NCI-H510A (cell line): ENCODE results near the gene SH3BP5.

Experiments
- DNase-seq: peaks from one replicate; lab custom pipeline; 2025; lab: John Stamatoyannopoulos, UW

The SH3BP5 gene

DNA sequence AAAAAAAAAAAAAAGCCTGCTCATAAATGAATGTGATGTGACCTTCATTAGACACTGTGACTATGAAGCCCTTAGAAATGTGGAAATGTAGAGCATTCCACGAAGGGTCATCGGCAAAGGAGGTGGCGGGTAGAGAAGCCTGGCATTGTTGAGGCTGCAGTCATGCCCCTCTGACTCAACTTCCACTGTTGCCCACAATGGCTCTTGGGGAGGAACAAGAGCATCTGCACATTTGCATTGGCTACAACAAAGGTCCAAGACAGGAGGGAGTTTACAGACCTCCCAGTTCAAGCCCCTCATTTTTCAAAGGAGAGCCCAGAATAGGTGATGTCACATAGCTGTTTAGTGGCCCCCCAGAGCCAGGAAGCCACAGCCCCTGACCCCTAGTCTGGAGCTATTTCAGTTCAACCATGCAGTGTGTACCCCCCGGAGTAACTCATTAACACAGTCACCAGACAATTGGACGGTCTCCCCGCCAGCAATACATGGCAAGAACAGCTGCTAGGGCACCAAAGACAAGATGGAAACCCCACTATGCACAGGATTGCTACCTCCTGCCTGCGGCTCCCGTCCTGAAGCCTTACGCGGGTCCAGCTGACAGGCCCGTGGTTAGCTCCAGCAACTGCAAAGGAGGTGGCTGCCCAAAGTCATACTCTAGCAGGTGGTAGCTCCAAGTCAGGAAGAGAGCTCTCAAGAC is 56.2 kb downstream of the SH3BP5 start:
- no peak for DNase-seq

DNA sequence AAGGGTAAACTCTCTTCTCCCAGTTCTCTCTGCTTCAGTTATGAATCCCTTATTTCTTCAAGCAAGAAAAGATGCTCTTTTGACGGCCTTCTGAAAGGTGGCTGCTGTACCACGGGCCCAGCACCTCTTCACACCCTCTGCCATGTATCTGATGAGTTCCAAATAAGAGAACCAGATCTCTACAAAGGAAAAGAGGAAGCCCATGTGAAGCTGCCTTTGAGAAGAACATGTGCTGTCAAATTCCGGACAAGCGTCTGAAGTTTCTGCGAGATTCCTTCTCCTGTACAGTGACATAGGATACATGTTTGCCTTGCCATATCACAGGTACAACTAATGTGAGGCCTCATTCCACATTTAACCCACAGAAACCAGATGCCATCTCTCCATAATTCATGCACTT is 59.2 kb downstream of the SH3BP5 start:
- no peak for DNase-seq

DNA sequence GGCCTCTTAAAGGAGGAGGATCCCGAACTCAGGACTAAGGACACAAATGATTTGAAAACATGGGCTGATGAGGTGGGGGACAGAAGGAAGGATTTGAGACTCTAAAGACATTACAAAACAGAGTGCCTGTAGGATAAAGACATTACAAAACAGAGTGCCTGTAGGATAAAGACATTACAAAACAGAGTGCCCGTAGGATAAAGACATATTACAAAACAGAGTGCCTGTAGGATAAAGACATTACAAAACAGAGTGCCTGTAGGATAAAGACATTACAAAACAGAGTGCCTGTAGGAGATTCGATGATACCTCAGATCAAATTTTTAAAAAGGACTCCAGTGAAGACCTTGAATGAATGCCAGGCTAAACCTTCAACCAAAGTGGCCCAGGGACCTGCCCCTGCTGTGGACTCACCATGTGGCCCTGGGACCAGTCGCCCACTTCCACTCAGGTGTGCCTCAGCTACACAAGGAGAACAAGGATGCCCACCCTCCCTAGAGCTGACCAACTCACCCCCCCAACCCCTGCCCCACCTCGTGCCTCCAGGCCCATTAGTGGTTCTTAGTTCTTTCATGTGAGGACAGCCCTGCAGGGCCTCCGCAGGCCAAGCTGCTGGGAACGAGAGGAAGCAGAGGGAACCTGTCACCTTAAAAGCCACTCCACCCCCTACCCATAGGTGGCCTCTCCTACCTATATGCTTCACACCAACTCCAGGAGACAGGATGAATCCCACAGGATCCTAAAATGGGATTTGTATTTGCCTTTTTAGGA is 59.8 kb downstream of the SH3BP5 start:
- DNase-seq, result no peak

DNA sequence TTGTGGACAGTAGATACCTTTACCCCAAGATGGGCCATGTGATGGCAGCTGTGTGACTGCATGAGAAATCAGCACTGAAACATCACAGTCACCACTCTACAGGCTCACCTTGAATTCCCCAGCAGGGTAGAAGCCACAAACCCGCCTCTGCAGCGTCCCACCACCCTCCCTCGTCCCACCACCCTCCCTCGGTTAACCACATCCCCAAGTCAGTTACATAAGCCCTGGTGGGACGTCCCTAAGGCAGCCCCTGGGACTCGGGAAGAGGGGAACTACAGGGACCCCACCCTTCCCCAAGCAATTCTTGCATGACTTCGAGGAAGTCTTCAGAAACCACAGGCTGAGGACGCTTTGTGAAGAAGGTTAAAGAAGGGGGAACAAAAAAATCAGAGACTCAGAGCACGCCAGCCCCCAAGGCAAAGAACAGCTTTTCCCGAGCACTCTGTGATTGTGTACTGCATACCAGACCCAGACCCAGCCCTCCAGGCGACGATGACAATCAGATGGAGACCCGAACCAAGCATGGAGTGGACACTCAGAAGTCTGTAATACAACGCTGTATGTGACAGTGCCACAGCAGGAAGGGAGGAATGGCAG is 60.5 kb downstream of the SH3BP5 start:
- no peak for DNase-seq

DNA sequence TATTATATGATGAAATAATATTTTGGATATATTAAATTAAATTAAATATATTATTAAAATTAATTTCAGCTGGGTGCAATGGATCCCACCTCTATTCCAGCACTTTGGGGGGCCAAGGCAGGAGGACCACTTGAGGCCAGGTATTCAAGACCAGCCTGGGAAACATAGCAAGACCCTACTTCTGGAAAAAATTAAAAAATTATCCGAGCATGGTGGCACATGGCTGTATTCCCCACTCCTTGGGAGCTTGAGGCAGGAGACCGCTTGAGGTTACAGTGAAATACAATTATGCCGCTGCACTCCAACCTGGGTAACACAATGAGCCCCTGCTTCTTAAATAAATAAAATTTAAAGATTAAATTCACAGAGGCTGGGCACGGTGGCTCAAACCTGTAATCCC is 61.4 kb downstream of the SH3BP5 start:
- no peak for DNase-seq

DNA sequence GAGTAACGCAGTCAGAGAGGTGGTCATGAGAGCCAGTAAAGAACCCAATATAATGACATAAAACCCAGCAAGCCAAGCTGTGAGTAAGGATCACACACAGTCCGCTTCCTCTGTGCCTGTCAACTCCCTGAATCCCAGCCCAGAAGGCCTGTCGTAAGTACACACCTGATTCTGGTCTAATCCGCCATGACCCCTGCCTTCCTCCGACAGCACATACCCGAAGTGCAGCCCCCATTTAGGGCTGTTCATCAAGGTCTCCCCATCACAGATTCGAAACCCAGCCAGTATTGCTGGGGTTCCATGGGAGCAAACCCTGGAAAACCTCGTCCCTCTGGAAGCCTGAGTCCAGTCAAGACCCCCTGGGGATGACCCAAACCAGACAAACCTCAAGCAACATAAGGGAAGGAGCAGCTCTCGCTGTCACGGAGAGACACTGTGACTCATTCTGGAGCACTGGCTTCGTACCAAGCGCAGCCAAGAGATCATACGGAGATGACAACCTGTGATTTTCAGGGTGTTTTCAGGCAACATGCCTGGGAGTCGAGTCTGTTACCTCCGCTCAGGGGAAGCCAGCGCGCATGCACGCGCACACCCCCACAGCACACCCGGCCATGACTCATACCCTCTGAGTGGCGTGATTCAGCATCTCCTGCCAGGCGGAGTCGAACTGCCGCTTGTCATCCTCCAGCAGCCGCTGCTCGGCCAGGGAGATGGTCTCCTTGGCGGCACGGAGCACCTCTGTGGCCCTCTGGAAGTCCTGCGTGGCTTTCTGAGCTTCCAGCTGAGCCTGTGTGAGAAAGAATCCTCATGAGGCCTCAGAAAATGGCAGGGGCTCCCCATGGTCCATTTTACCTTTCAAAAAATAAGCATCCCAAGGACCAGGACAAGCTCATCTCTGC is 63.0 kb downstream of the SH3BP5 start:
- no peak for DNase-seq

DNA sequence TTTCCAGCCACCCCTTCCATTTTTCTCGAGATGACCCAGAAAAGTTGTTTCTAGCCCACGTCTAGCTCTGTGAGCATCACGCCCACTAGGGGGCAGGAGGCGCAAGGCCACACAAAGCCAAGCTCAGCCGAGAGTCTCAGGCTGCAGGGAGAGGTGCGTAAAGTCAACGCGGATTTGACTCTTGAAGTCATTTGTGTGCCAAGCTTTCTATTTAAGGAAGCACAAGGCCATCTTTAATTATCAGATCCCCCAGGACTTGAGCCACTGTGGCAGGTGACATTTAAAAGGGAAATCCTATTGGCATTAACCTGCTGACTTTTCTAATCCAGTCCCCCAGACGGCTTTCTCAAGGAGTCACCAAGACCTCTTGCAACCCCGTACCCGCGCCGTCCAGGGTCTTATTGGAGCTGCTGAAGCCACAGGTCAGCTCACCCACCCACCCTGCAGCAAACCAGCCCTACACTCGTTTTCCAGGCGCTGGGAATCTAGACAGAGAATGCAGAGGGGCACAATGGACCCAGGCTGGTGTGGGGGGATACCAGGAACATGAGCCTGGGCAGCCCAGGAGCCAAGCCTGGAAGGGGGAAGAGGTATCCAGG is 64.3 kb downstream of the SH3BP5 start:
- DNase-seq, result peak; percentile 72

DNA sequence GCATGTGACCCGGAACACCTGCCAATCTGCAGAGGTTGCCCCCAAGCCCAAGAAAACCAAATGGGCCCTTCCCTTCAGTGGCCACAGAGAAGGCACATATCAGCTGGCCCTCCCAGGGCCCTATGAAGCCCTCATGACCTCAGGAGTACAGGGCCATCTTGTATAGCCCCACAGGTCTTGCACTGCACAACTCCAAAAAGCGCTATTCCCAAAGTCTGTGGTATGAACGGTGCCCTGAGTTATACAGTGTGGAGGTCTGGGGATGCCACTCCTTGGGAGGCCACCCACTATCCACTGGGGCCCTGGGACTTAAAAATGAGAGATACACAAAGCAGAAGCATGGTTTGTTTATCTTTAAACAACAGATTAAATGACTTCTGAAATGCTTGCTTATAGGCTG is 64.9 kb downstream of the SH3BP5 start:
- no peak for DNase-seq

DNA sequence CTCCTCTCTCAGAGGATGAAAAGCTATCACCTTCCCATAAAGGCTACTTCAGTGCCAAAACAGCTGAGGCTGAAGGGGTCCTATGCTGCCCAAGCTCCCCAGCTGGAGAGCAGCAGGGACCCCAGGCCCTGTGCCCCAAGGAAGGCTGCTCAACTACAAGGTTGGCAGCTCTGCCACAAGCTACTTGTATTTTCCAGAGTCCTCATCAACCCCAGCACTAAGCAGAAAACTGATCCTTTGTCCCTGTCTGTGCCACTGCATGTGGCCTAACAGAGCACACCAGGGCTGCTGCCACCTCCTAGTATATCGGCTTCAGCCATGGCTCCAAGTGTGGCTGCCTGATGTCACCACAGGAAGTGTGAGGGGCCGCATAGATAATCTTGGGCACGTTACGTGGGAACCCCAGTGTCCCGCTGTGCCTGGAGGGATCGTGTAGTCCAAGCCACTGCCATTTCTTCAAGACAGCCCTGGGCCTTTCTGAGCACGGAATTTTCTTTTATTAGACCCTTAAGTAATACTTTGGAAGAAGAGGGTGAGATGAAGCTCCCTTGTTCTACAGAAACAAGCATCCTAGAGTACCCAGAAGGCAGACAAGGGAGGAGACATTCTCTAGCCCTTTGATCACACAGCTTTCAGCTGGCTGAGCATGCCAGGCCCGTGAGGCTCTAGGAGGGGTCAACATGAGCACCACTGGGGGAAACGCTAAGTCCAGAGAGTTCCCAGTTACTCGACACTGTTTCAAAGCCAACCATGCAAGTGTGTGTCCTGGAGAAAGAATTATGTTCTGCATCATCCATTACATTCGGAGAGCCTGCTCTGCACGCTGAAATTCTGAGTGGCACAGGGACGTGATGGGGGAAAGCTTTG is 65.6 kb downstream of the SH3BP5 start:
- no peak for DNase-seq

DNA sequence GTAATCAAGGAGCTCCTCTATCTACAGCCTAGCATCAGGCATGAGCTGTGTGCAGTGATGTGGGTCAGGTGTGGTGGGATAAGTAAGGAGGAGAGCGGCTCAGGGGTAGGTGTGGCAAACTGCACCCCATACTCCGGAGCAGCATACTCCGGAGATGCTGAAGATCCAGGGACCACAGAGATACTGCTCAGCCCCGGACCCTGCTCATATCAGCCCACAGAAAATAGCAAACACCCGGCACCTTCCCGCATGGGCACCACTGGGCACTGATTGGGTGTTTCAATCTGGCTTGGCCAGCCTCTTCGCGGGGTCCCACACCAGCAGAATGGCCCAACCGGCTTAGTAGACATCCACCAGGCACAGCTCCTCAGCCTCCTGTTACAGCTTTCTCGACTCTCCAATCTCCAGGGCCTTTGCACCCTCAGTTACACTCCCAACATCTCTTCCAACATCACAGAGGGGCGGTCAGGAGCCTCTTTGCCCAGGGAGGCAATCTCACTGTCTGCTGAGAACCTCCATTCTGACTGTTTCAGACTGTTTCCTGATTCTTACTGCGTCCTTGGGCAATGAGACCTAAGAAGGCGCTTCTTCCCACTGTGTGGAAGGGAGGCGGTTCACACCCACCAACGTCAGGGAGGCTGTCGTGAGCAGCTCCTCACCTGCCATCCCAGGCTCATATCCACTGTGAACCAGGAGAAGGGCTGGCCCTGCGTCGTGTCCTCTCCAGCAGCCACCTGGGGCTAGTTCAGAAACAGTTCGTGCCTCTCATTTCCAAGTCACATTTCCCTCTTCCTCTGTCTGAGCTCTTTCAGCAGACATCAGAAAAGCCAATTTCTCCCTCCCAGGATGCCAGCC is 66.5 kb downstream of the SH3BP5 start:
- no peak for DNase-seq

DNA sequence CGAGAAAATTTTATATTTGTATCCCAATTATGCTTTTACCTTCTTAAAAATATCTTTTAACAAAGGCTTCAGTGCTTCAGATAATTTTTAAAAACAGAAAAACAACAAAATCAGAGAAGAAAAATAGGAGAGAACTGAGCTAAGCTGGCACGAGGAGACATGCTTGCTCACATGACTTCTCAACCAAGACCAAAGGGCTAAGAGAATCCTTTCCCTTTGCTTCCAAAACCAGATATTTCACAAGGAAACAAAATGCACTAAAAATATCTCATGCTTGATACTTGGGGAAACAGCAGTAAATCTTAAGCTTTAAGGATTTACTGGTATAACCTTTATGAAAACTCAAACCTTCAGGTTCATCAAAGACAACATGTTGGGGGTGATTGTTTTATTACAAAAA is 67.9 kb downstream of the SH3BP5 start:
- no peak for DNase-seq

DNA sequence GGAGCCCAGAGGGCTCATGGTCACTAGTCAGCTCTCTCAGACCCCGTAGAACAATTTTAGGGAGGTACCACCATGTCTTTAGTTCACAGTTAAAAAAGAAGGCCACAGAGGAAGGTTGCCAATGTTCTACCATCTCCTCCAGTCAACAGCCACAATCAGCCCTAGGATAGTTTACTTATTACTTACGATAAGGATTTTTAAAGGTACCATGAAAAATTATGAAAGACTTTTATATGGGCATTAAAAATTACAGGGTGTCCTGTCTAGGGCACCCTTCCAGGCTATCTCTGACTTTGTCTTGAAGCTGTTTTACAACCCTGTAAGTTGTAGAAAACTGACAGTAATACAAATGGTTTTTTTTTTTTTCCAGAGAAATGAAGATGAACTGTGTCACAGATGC is 68.5 kb downstream of the SH3BP5 start:
- no peak for DNase-seq

DNA sequence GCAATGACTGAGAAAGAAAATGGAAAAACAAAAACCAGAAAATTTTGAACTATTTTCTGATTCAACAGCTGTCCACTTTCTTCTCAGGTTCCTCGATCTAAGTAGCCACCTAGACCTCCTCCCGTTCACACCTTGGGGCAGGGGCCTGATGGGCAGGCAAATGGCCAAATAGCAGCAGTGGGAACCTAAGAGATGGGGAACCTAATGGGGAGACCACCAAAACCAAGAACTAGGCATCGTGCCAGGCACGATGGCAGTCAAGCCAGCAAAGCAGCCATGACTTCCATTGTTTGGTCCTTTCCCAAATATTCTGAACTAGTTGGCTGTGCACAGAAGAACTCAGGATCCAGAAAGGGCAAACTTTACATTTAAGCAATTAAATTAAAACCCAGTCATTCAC is 69.3 kb downstream of the SH3BP5 start:
- no peak for DNase-seq

DNA sequence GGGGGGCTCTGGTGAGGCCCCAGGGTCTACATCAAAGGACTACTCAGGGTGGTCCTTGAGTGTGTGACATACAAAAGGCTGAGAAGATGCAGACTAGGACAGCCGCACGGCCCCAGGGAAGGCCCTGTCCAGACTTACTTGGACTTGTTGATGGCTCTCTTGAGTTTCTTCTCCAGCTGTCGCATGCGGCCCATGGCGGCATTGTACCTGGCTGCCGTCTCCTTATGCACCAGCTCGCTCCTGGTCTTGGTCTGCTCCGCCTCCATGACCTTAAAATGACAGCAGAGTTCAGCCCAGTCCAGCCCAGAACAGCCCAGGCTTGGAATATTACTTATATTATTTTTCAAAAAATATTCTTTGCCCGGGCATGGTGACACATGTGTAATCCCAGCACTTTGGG is 70.4 kb downstream of the SH3BP5 start:
- no peak for DNase-seq

DNA sequence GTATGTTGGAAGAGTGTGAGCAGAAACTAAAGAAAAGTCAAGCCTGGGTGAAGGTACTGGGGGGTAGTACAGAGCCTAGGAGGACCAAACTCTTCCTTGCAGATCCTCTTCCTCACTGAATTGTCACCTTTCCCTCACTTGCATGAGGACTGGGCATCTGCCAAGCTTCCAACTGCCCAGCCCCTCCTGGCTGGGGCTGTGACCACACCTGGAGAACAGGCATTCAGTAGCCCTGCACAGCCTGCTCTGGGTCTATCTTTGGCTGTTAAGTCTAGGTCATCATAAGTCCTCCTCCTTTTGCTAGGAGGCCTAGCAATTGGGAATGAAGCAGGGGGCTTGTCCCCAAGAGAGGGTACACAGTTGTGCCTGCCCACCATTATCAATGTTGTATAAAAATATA is 71.1 kb downstream of the SH3BP5 start:
- no peak for DNase-seq

DNA sequence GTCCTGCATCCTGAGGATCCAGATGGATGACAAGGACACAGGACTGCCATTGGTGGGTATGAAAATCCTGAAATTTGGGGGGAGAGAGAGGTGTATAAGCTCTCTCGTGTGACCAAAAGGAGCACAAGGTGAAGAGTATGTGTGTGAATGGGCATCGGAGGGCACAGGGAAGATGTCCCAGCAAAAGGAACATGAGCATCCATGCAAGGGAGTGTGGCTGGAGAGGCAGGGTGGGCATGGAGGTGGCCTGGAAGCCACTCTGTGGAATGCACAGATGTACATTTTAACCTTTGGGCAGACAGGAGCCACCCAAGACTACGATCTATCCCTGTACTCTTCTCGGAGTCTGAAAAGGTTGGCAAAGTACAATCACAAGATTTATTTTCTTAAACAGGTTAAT is 71.9 kb downstream of the SH3BP5 start:
- DNase-seq, result no peak

DNA sequence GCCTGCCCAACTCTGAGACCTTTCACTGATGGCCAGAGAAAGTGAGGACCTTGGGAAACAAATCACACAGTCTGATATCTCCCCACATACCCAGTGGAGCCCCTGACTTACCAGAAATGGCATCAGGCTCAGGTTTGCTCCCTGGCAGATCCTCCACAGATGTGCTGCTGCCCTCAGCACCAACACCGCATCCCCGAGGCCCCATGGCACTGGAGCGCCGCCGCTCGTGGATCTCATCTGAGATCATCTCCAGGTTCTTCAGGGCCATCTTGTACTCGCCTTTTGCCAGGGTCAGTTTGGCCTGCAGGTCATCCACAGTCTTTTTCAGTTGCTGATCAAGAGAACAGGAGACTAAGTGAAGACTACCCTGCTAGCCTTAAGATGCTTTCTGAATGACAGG is 73.7 kb downstream of the SH3BP5 start:
- DNase-seq, result no peak

DNA sequence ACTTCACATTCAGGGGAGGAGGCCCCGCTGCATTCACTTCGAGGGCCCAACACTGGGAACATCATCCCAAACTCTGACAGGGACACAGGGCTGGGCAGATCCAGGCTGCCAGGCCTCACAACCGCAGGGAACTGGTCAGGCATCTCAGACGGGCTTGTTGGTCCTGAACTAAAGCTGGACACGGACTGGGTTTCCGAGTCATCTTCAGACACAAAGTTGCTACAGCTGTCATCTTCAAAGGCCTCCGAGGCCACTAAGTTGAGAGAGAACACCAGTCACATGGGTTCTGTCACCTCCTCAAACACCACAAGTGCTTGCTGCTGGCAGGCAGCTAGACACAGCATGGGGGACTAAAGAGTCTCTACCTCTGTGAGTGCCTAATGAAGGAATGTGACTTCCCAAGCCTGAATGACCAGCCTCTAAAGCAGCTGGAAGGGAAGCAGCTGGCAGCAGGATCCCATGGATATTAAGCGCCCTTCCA is 75.5 kb downstream of the SH3BP5 start:
- no peak for DNase-seq

DNA sequence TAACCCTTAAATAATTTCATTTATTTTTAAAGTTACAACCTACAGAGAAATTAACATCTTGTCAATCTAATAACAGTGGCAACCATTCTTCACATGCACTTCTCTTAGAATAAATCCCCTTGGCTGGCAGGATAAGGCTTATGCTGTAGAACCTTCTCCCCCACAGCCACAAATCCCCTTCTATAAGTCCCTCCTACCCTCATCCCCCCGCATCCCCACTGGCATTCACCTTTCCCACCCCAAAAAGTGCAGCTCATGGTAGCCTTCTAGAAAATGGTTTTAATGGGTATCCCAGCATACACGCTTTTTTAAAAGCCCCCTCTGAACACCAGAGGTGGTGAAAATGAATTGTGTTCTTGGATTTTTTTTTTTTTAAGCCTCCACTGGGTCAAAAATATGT is 77.2 kb downstream of the SH3BP5 start:
- no peak for DNase-seq
